Measurements from ENCODE around the gene SCRN1.

The SCRN1 gene

GRCh38 chr7:29889288-29889687 is 100.3 kb downstream of the SCRN1 start:
- H3K4me3 ChIP-seq (ENCODE audit: low read length): no peak overlapping the region
- 94% methylated on average over 5 of the region's 5 CpGs for WGBS

GRCh38 chr7:29888006-29888405 is 101.6 kb downstream of the SCRN1 start:
- Histone ChIP-seq H3K27ac (ENCODE audit: low read depth, low read length) (no peak overlapping the region), H3K9me3 (ENCODE audit: insufficient read depth, low read depth, low read length) (no peaks in the 10 kb centered on the region), H3K9ac (ENCODE audit: low read depth, low read length) (no peak overlapping the region), H3K27me3 (ENCODE audit: insufficient read depth, low read length) (0 out of 2 replicates have a peak, but pooled peaks cover 6% of the 10 kb centered on the region), H3K4me3 (ENCODE audit: low read length) (no peak overlapping the region), H3K4me1 (ENCODE audit: insufficient read depth, low read length) (peaks cover 7% of the 10 kb centered on the region; the same call in 1 of the 2 replicates), H3K36me3 (ENCODE audit: insufficient read depth, low read length) (peaks cover 11% of the 10 kb centered on the region)
- 92% methylated on average over 7 of the region's 7 CpGs for WGBS

More at GRCh38 chr7:29889288-29889687, 100.3 kb downstream of the SCRN1 start:
- no peaks in the 10 kb centered on the region for H3K9me3 ChIP-seq (ENCODE audit: insufficient read depth, low read depth, low read length)
- H3K27ac ChIP-seq (ENCODE audit: low read depth, low read length): no peak overlapping the region
- no peak overlapping the region for H3K9ac ChIP-seq (ENCODE audit: low read depth, low read length)
- H3K36me3 ChIP-seq (ENCODE audit: insufficient read depth, low read length): peaks cover 11% of the 10 kb centered on the region
- H3K27me3 ChIP-seq (ENCODE audit: insufficient read depth, low read length): no peaks in the 10 kb centered on the region
- no peaks in the 10 kb centered on the region for H3K4me1 ChIP-seq (ENCODE audit: insufficient read depth, low read length)

GRCh38 chr7:29886827-29887226 is 102.8 kb downstream of the SCRN1 start:
- no peak overlapping the region for H3K27ac ChIP-seq (ENCODE audit: low read depth, low read length)
- H3K4me3 ChIP-seq (ENCODE audit: low read length): no peak overlapping the region
- no peak overlapping the region for H3K9ac ChIP-seq (ENCODE audit: low read depth, low read length)
- H3K9me3 ChIP-seq (ENCODE audit: insufficient read depth, low read depth, low read length): no peaks in the 10 kb centered on the region
- peaks cover 6% of the 10 kb centered on the region; the same call in 1 of the 2 replicates for H3K27me3 ChIP-seq (ENCODE audit: insufficient read depth, low read length)
- 94% methylated on average over 2 of the region's 2 CpGs for WGBS
- peaks cover 11% of the 10 kb centered on the region for H3K36me3 ChIP-seq (ENCODE audit: insufficient read depth, low read length)
- peaks cover 19% of the 10 kb centered on the region for H3K4me1 ChIP-seq (ENCODE audit: insufficient read depth, low read length)

GRCh38 chr7:29885626-29886025 is 104.0 kb downstream of the SCRN1 start:
- Histone ChIP-seq H3K4me1 (ENCODE audit: insufficient read depth, low read length) (peaks cover 24% of the 10 kb centered on the region), H3K36me3 (ENCODE audit: insufficient read depth, low read length) (peaks cover 11% of the 10 kb centered on the region), H3K27me3 (ENCODE audit: insufficient read depth, low read length) (peaks cover 6% of the 10 kb centered on the region; the same call in 1 of the 2 replicates), H3K9me3 (ENCODE audit: insufficient read depth, low read depth, low read length) (no peaks in the 10 kb centered on the region), H3K4me3 (ENCODE audit: low read length) (no peak overlapping the region; the same call in 1 of the 2 replicates), H3K9ac (ENCODE audit: low read depth, low read length) (no peak overlapping the region), H3K27ac (ENCODE audit: low read depth, low read length) (no peak overlapping the region)
- WGBS: 91% methylated on average over 1 of the region's 3 CpGs

GRCh38 chr7:29884399-29885272 is 105.0 kb downstream of the SCRN1 start:
- H3K9me3 ChIP-seq (ENCODE audit: insufficient read depth, low read depth, low read length): no peaks in the 10 kb centered on the region
- peaks cover 8% of the 10 kb centered on the region for H3K36me3 ChIP-seq (ENCODE audit: insufficient read depth, low read length)
- peak overlapping the region; percentile 65 for H3K4me3 ChIP-seq (ENCODE audit: low read length)
- peak overlapping the region; percentile 54 for H3K9ac ChIP-seq (ENCODE audit: low read depth, low read length)
- no peak overlapping the region for H3K27ac ChIP-seq (ENCODE audit: low read depth, low read length)
- peaks cover 6% of the 10 kb centered on the region; the same call in 1 of the 2 replicates for H3K27me3 ChIP-seq (ENCODE audit: insufficient read depth, low read length)
- peaks cover 24% of the 10 kb centered on the region for H3K4me1 ChIP-seq (ENCODE audit: insufficient read depth, low read length)
- WGBS: 33% methylated on average over 28 of the region's 28 CpGs

GRCh38 chr7:29883462-29884398 is 105.9 kb downstream of the SCRN1 start:
- Histone ChIP-seq H3K27ac (ENCODE audit: low read depth, low read length) (no peak overlapping the region), H3K4me3 (ENCODE audit: low read length) (peak overlapping the region; percentile 65), H3K9me3 (ENCODE audit: insufficient read depth, low read depth, low read length) (no peaks in the 10 kb centered on the region), H3K4me1 (ENCODE audit: insufficient read depth, low read length) (peaks cover 24% of the 10 kb centered on the region), H3K27me3 (ENCODE audit: insufficient read depth, low read length) (peaks cover 6% of the 10 kb centered on the region; the same call in 1 of the 2 replicates), H3K9ac (ENCODE audit: low read depth, low read length) (peak overlapping the region; percentile 61; the same call in 1 of the 2 replicates), H3K36me3 (ENCODE audit: insufficient read depth, low read length) (no peaks in the 10 kb centered on the region)
- WGBS: 13% methylated on average over 35 of the region's 46 CpGs

GRCh38 chr7:29882481-29882880 is 107.1 kb downstream of the SCRN1 start:
- Histone ChIP-seq H3K36me3 (ENCODE audit: insufficient read depth, low read length) (no peaks in the 10 kb centered on the region), H3K27me3 (ENCODE audit: insufficient read depth, low read length) (peaks cover 6% of the 10 kb centered on the region; the same call in 1 of the 2 replicates), H3K9ac (ENCODE audit: low read depth, low read length) (no peak overlapping the region), H3K4me1 (ENCODE audit: insufficient read depth, low read length) (peaks cover 24% of the 10 kb centered on the region), H3K4me3 (ENCODE audit: low read length) (no peak overlapping the region), H3K27ac (ENCODE audit: low read depth, low read length) (no peak overlapping the region), H3K9me3 (ENCODE audit: insufficient read depth, low read depth, low read length) (no peaks in the 10 kb centered on the region)
- 91% methylated on average over 1 of the region's 1 CpG for WGBS

- H3K27ac ChIP-seq (ENCODE audit: low read depth, low read length): no peak overlapping the region
- no peaks in the 10 kb centered on the region for H3K9me3 ChIP-seq (ENCODE audit: insufficient read depth, low read depth, low read length)
- peaks cover 24% of the 10 kb centered on the region for H3K4me1 ChIP-seq (ENCODE audit: insufficient read depth, low read length)
- no peak overlapping the region for H3K4me3 ChIP-seq (ENCODE audit: low read length)
- no peaks in the 10 kb centered on the region for H3K36me3 ChIP-seq (ENCODE audit: insufficient read depth, low read length)
- WGBS: 32% methylated on average over 7 of the region's 7 CpGs
- peaks cover 6% of the 10 kb centered on the region; the same call in 1 of the 2 replicates for H3K27me3 ChIP-seq (ENCODE audit: insufficient read depth, low read length)
- H3K9ac ChIP-seq (ENCODE audit: low read depth, low read length): no peak overlapping the region
Measured at GRCh38 chr7:29881724-29882123, 107.9 kb downstream of the SCRN1 start.

- Histone ChIP-seq H3K9ac (ENCODE audit: low read depth, low read length) (no peak overlapping the region), H3K9me3 (ENCODE audit: insufficient read depth, low read depth, low read length) (no peaks in the 10 kb centered on the region), H3K27me3 (ENCODE audit: insufficient read depth, low read length) (peaks cover 6% of the 10 kb centered on the region; the same call in 1 of the 2 replicates), H3K4me3 (ENCODE audit: low read length) (no peak overlapping the region), H3K36me3 (ENCODE audit: insufficient read depth, low read length) (no peaks in the 10 kb centered on the region), H3K27ac (ENCODE audit: low read depth, low read length) (no peak overlapping the region), H3K4me1 (ENCODE audit: insufficient read depth, low read length) (peaks cover 24% of the 10 kb centered on the region)
- WGBS: 81% methylated on average over 2 of the region's 2 CpGs
Measured at GRCh38 chr7:29879609-29880008, 110.0 kb downstream of the SCRN1 start.

- H3K27ac ChIP-seq (ENCODE audit: low read depth, low read length): no peak overlapping the region
- H3K9me3 ChIP-seq (ENCODE audit: insufficient read depth, low read depth, low read length): no peaks in the 10 kb centered on the region
- WGBS: 89% methylated on average over 4 of the region's 5 CpGs
Measured at GRCh38 chr7:29878081-29878688, 111.4 kb downstream of the SCRN1 start.

More at GRCh38 chr7:29878081-29878688, 111.4 kb downstream of the SCRN1 start:
- Histone ChIP-seq H3K36me3 (ENCODE audit: insufficient read depth, low read length) (no peaks in the 10 kb centered on the region), H3K4me1 (ENCODE audit: insufficient read depth, low read length) (peaks cover 18% of the 10 kb centered on the region), H3K4me3 (ENCODE audit: low read length) (no peak overlapping the region), H3K9ac (ENCODE audit: low read depth, low read length) (no peak overlapping the region), H3K27me3 (ENCODE audit: insufficient read depth, low read length) (peaks cover 2% of the 10 kb centered on the region; the same call in 1 of the 2 replicates)
